ENCODE results near the gene FLRT1.

- no peak for TF ChIP-seq EZH2 (IDR thresholded peaks at IDR 0.05)
- TF ChIP-seq CTCF (IDR thresholded peaks at IDR 0.05) = no peak
These were observed 37.9 kb upstream of the FLRT1 start for GRCh38 chr11:63997801-63998337.

Measured in neural progenitor cell (in vitro differentiated cells).